ENCODE data around the gene ETV4.

DNA sequence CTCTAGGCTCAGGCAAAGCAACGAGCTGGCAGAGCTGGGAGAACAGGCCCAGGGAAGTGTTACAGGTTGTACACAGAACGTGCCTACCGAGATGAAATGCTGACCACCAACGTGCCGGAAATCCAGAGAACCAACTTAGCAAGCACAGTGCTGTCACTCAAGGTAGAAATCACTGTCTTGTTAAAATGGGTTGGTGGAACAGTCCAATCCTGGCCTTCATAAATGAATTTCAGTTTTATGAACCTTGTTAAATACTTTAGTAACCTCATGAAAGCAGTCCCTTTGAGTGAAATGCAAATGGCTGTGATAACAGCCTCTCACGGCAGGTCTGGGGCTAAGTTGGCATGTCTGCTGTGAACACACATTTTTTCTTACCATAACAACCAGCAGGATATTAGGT, 29.0 kb downstream of the ETV4 start:
- TF ChIP-seq, protein P1, sequence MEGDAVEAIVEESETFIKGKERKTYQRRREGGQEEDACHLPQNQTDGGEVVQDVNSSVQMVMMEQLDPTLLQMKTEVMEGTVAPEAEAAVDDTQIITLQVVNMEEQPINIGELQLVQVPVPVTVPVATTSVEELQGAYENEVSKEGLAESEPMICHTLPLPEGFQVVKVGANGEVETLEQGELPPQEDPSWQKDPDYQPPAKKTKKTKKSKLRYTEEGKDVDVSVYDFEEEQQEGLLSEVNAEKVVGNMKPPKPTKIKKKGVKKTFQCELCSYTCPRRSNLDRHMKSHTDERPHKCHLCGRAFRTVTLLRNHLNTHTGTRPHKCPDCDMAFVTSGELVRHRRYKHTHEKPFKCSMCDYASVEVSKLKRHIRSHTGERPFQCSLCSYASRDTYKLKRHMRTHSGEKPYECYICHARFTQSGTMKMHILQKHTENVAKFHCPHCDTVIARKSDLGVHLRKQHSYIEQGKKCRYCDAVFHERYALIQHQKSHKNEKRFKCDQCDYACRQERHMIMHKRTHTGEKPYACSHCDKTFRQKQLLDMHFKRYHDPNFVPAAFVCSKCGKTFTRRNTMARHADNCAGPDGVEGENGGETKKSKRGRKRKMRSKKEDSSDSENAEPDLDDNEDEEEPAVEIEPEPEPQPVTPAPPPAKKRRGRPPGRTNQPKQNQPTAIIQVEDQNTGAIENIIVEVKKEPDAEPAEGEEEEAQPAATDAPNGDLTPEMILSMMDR (IDR thresholded peaks at IDR 0.05; ENCODE audit: poor library complexity): no peak
- TF ChIP-seq EZH2 (IDR thresholded peaks at IDR 0.05; ENCODE audit: borderline replicate concordance): no peak
